Cerebellar nuclear complex (tissue), 1 donor: ENCODE measurements around the gene DOCK3.
"Not testable (repeated sequence)": the region's sequence is repeated elsewhere in the genome, so short reads cannot be mapped to it uniquely, and the experiment has no call there.

Experiments
- DNase-seq, 2 experiments: peaks; one replicate each; lab custom pipeline; 2025; lab: John Stamatoyannopoulos, UW

Gene DOCK3

GRCh38 chr3:50687127-50687751, 12.5 kb downstream of the DOCK3 start:
- DNase-seq: peak in 1 of 2 experiments; percentile 22

- no peak for DNase-seq
Observed at GRCh38 chr3:50687916-50688315, 13.2 kb downstream of the DOCK3 start.

- DNase-seq: not testable (repeated sequence)
Observed at GRCh38 chr3:50688602-50689001, 13.9 kb downstream of the DOCK3 start.

GRCh38 chr3:50689558-50689957, 14.8 kb downstream of the DOCK3 start:
- no peak for DNase-seq

GRCh38 chr3:50695031-50695430, 20.3 kb downstream of the DOCK3 start:
- no peak for DNase-seq

- no peak for DNase-seq
Observed at GRCh38 chr3:50696276-50696675, 21.5 kb downstream of the DOCK3 start.

- DNase-seq: no peak
Observed at GRCh38 chr3:50698269-50698668, 23.5 kb downstream of the DOCK3 start.

GRCh38 chr3:50708620-50709019, 33.9 kb downstream of the DOCK3 start:
- peak in 1 of 2 experiments; percentile 43 for DNase-seq

GRCh38 chr3:50714946-50715345, 40.2 kb downstream of the DOCK3 start:
- DNase-seq: no peak

- DNase-seq: no peak
Observed at GRCh38 chr3:50724831-50725230, 50.1 kb downstream of the DOCK3 start.

- DNase-seq: no peak
Observed at GRCh38 chr3:50734985-50735384, 60.3 kb downstream of the DOCK3 start.

GRCh38 chr3:50737193-50737905, 62.6 kb downstream of the DOCK3 start:
- DNase-seq: no peak

GRCh38 chr3:50737906-50738598, 63.3 kb downstream of the DOCK3 start:
- DNase-seq: peak in 1 of 2 experiments; percentile 30

GRCh38 chr3:50743643-50744042, 68.9 kb downstream of the DOCK3 start:
- no peak for DNase-seq

- no peak for DNase-seq
Observed at GRCh38 chr3:50749822-50750221, 75.1 kb downstream of the DOCK3 start.

GRCh38 chr3:50759015-50759414, 84.3 kb downstream of the DOCK3 start:
- DNase-seq: no peak

- no peak for DNase-seq
Observed at GRCh38 chr3:50777680-50778079, 103.0 kb downstream of the DOCK3 start.

GRCh38 chr3:50781766-50782165, 107.0 kb downstream of the DOCK3 start:
- DNase-seq: not testable (repeated sequence)

- DNase-seq: no peak
Observed at GRCh38 chr3:50786631-50787030, 111.9 kb downstream of the DOCK3 start.

- not testable (repeated sequence) for DNase-seq
Observed at GRCh38 chr3:50790894-50791293, 116.2 kb downstream of the DOCK3 start.

- DNase-seq: no peak
Observed at GRCh38 chr3:50792568-50792967, 117.8 kb downstream of the DOCK3 start.

GRCh38 chr3:50803805-50804204, 129.1 kb downstream of the DOCK3 start:
- not testable (repeated sequence) for DNase-seq

- not testable (repeated sequence) for DNase-seq
Observed at GRCh38 chr3:50804376-50804775, 129.6 kb downstream of the DOCK3 start.
